ENCODE data around the gene FBXO45. TPM values are rescaled to one million over a fixed set of nuclear protein-coding genes. Genes with fewer than 3 reads are reported as not detected.

FBXO45 gene
- total RNA-seq, 1 experiment from 2014 or later = 18.6 TPM

DNA sequence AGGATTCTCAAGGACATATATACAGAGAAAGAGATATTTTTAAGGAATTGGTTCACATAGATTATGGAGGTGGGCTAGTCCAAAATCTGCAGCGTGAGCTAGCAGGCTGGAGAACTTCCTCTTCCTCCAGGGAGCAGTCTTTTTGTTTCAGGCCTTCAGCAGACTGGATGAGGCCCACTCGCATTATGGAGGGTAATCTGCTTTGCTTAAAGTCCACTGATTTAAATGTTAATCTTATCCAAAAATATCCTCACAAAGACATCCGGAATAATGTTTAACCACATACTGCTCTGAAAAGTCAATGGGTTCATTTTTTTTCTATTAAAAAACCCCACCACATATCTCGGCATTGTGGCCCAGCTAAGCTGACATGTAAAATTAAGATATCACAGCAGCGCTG, 48.8 kb downstream of the FBXO45 start:
- Histone ChIP-seq H3K4me1 (ENCODE audit: insufficient read depth, low read length) (peaks cover 3% of the 10 kb centered on the region; the same call in 1 of the 2 replicates), H3K56ac (ENCODE audit: insufficient read length, low read depth, low read length) (no peak overlapping the region), H2BK12ac (ENCODE audit: insufficient read length, low read depth, low read length) (no peak overlapping the region), H4K20me1 (ENCODE audit: control insufficient read depth, insufficient read depth, insufficient read length) (no peaks in the 10 kb centered on the region), H2BK15ac (ENCODE audit: low read depth, low read length) (no peak overlapping the region), H3K14ac (ENCODE audit: insufficient read depth, low read length) (no peak overlapping the region), H3K18ac (ENCODE audit: insufficient read length, low read depth, low read length) (no peak overlapping the region), H3K79me2 (ENCODE audit: insufficient read depth, low read length) (no peaks in the 10 kb centered on the region), H2BK20ac (ENCODE audit: low read depth, low read length, poor library complexity, severe bottlenecking) (no peak overlapping the region), H3T11ph (ENCODE audit: low read length) (no peak overlapping the region), H3K23ac (ENCODE audit: insufficient read length, low read depth, low read length) (no peak overlapping the region), H3K27ac (ENCODE audit: insufficient read length, low read depth, low read length) (no peak overlapping the region), H3K27me3 (ENCODE audit: insufficient read depth, low read length) (no peaks in the 10 kb centered on the region), H3K4ac (ENCODE audit: low read depth, low read length) (no peak overlapping the region), H3K79me1 (ENCODE audit: insufficient read depth, low read depth, low read length, poor library complexity, severe bottlenecking) (no peaks in the 10 kb centered on the region), H4K8ac (replicated peaks; ENCODE audit: insufficient read length, low read depth, low read length) (no peak overlapping the region), H2AK5ac (ENCODE audit: insufficient read length, low read length) (no peak overlapping the region), H4K5ac (ENCODE audit: insufficient read length, low read depth, low read length) (no peak overlapping the region), H2AFZ (ENCODE audit: low read length) (no peak overlapping the region), H2BK5ac (ENCODE audit: insufficient read length, low read length) (no peak overlapping the region), H2BK120ac (ENCODE audit: low read depth, low read length, poor library complexity, severe bottlenecking) (no peak overlapping the region), H3K23me2 (ENCODE audit: insufficient read length, low read depth, low read length, poor library complexity, severe bottlenecking) (no peaks in the 10 kb centered on the region), H3K4me2 (ENCODE audit: insufficient read depth, insufficient read length, low read length) (no peak overlapping the region), H4K91ac (ENCODE audit: insufficient read length, low read depth, low read length) (no peak overlapping the region), H3K9ac (ENCODE audit: extremely low read depth, insufficient read length, low read length) (no peak overlapping the region), H3K9me3 (ENCODE audit: control insufficient read depth, low read depth, low read length) (no peaks in the 10 kb centered on the region)
- WGBS (ENCODE audit: extremely low coverage, insufficient read length, low lambda C conversion rate) = no CpG with 5 or more reads among the region's 5 CpGs
- Mint-ChIP-seq H3K27me3 (ENCODE audit: low read depth) (no peaks in the 10 kb centered on the region), H3K4me1 (peaks cover 25 to 26% of the 10 kb centered on the region in 2 experiments), H3K36me3 (ENCODE audit: insufficient read depth in 1 of 3, low read depth in 3 of 3) (no peaks in the 10 kb centered on the region), H3K9me3 (no peaks in the 10 kb centered on the region), H3K4me3 (no peak overlapping the region), H3K27ac (0 out of 7 replicates have a peak overlapping the region, but pooled peaks of 1 of the 3 experiments have one; percentile 25)
- TF ChIP-seq, protein P1, sequence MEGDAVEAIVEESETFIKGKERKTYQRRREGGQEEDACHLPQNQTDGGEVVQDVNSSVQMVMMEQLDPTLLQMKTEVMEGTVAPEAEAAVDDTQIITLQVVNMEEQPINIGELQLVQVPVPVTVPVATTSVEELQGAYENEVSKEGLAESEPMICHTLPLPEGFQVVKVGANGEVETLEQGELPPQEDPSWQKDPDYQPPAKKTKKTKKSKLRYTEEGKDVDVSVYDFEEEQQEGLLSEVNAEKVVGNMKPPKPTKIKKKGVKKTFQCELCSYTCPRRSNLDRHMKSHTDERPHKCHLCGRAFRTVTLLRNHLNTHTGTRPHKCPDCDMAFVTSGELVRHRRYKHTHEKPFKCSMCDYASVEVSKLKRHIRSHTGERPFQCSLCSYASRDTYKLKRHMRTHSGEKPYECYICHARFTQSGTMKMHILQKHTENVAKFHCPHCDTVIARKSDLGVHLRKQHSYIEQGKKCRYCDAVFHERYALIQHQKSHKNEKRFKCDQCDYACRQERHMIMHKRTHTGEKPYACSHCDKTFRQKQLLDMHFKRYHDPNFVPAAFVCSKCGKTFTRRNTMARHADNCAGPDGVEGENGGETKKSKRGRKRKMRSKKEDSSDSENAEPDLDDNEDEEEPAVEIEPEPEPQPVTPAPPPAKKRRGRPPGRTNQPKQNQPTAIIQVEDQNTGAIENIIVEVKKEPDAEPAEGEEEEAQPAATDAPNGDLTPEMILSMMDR (conservative IDR thresholded peaks at IDR 0.05) = no peak
- no peak for DNase-seq

Measured in H9 (cell line).